ENCODE measurements around the gene ALOX12B. TPM values are rescaled to one million over a fixed set of nuclear protein-coding genes. Genes with fewer than 3 reads are reported as not detected.
A peak's percentile ranks its signal among the peaks of the same experiment; 100 is the strongest.

The ALOX12B gene
- total and polyA plus RNA-seq, 2 donors (not counting 1 experiment from before 2014, with no cell fraction given), result 0.57 to 0.69 TPM

DNA sequence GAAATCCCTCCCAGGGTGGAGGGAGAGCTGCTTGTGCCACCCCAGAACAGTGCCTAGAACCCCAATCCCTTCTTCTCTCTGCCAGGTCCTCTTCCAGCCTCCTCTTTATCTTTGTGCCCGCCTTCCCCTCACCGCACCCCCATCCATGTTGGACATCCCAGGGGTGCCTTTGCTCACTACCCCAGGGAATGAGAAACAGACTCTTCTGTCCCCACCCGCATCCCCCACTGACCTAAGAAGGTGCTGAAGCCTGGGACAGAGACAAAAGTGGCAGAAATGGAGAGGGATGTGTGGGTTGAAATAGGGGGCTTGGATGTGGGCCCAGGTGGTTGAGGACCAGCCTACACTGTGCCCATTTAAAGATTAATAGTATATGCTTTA, 31.7 kb downstream of the ALOX12B start:
- Histone ChIP-seq H3K9me3 (ENCODE audit: control extremely low read depth in 1 of 3, control insufficient read depth in 2 of 3, insufficient read depth in 1 of 3, low read length in 2 of 3) (no peaks in the 10 kb centered on the region), H3K4me1 (ENCODE audit: control insufficient read depth in 2 of 2, insufficient read depth in 2 of 2, low read length in 2 of 2) (peaks cover 22 to 25% of the 10 kb centered on the region in 2 donors), H4K20me1 (ENCODE audit: control insufficient read depth, insufficient read depth, low read length, poor library complexity, severe bottlenecking) (no peaks in the 10 kb centered on the region), H3K27ac (ENCODE audit: low read length in 2 of 2) (no peak overlapping the region), H3K27me3 (replicated peaks in 1 of 4; ENCODE audit: control extremely low read depth in 1 of 4, control insufficient read depth in 3 of 4, insufficient read depth in 4 of 4, low read length in 3 of 4) (peaks cover 0 to 16% (median 5%) of the 10 kb centered on the region in 4 experiments), H3K9ac (ENCODE audit: low read length) (peak overlapping the region; percentile 26), H3K4me3 (ENCODE audit: control extremely low read depth in 1 of 5, extremely low read depth in 1 of 5, insufficient read depth in 1 of 5, low read depth in 2 of 5, low read length in 4 of 5) (peak overlapping the region in 1 of 5 experiments; percentile 21), H2AFZ (ENCODE audit: insufficient read depth, low read depth, low read length, poor library complexity, severe bottlenecking) (peak overlapping the region; percentile 26), H3K79me2 (ENCODE audit: control insufficient read depth, insufficient read depth, low read length) (no peaks in the 10 kb centered on the region), H3K4me2 (replicated peaks; ENCODE audit: low read depth, low read length, poor library complexity, severe bottlenecking) (peak overlapping the region; percentile 63), H3K36me3 (replicated peaks in 1 of 2; ENCODE audit: control extremely low read depth in 1 of 2, control insufficient read depth in 1 of 2, extremely low read depth in 1 of 2, insufficient read depth in 2 of 2, low read length in 1 of 2) (no peaks in the 10 kb centered on the region)
- H3K27me3 Mint-ChIP-seq, result peaks cover 16% of the 10 kb centered on the region
- H3K9me3 Mint-ChIP-seq (ENCODE audit: insufficient read depth), result no peaks in the 10 kb centered on the region
- 50% methylated on average over 2 of the region's 3 CpGs for WGBS (ENCODE audit: insufficient coverage)
- peak overlapping the region; percentile 88 for H3K27ac Mint-ChIP-seq
- TF ChIP-seq CTCF (IDR thresholded peaks at IDR 0.05) (no peak), EZH2 (IDR thresholded peaks at IDR 0.05; ENCODE audit: borderline replicate concordance, insufficient read depth, low read depth, low read length, poor library complexity, severe bottlenecking) (no peak)
- ChIA-PET POLR2A (interaction anchor here (1.0 kb wide), 1 partner anchor 118 kb away, joined by 3 read pairs; no protein-coding TSS in a partner anchor), CTCF (interaction anchor here (0.6 to 10.2 kb wide), 27 partner anchors 14 to 942 kb away, joined by 3 to 131 read pairs (median 9); partner anchors contain the start of genes ALOXE3, CNTROB, RNF227 and TRAPPC1)
- H3K4me3 Mint-ChIP-seq, result peak overlapping the region; percentile 29
- peaks cover 29% of the 10 kb centered on the region for H3K4me1 Mint-ChIP-seq
- DNase-seq (no peak), ATAC-seq (ENCODE audit: low read depth) (no peak)
- intact Hi-C loops (cut with micrococcal nuclease), result loop anchor here (5.0 kb wide), 1 partner anchor 124 kb away; the partner anchor contains the start of genes CNTROB and TRAPPC1

GRCh38 chr17:8053600-8053999, 33.9 kb downstream of the ALOX12B start:
- no peaks in the 10 kb centered on the region for H3K9me3 Mint-ChIP-seq (ENCODE audit: insufficient read depth)
- Histone ChIP-seq H3K4me3 (ENCODE audit: control extremely low read depth in 1 of 5, extremely low read depth in 1 of 5, insufficient read depth in 1 of 5, low read depth in 2 of 5, low read length in 4 of 5) (no peak overlapping the region), H3K27ac (ENCODE audit: low read length in 2 of 2) (no peak overlapping the region), H3K27me3 (replicated peaks in 1 of 4; ENCODE audit: control extremely low read depth in 1 of 4, control insufficient read depth in 3 of 4, insufficient read depth in 4 of 4, low read length in 3 of 4) (no peaks in the 10 kb centered on the region), H3K4me2 (replicated peaks; ENCODE audit: low read depth, low read length, poor library complexity, severe bottlenecking) (no peak overlapping the region), H3K9ac (ENCODE audit: low read length) (no peak overlapping the region), H3K36me3 (replicated peaks in 1 of 2; ENCODE audit: control extremely low read depth in 1 of 2, control insufficient read depth in 1 of 2, extremely low read depth in 1 of 2, insufficient read depth in 2 of 2, low read length in 1 of 2) (no peaks in the 10 kb centered on the region), H3K4me1 (ENCODE audit: control insufficient read depth in 2 of 2, insufficient read depth in 2 of 2, low read length in 2 of 2) (peaks cover 22 to 25% of the 10 kb centered on the region in 2 donors), H4K20me1 (ENCODE audit: control insufficient read depth, insufficient read depth, low read length, poor library complexity, severe bottlenecking) (no peaks in the 10 kb centered on the region), H3K79me2 (ENCODE audit: control insufficient read depth, insufficient read depth, low read length) (no peaks in the 10 kb centered on the region), H2AFZ (ENCODE audit: insufficient read depth, low read depth, low read length, poor library complexity, severe bottlenecking) (no peak overlapping the region), H3K9me3 (ENCODE audit: control extremely low read depth in 1 of 3, control insufficient read depth in 2 of 3, insufficient read depth in 1 of 3, low read length in 2 of 3) (no peaks in the 10 kb centered on the region)
- CTCF ChIA-PET, result interaction anchor here (1.1 to 10.2 kb wide), 3 partner anchors 12 to 310 kb away, joined by 3 to 131 read pairs (median 6); no protein-coding TSS in a partner anchor
- H3K27me3 Mint-ChIP-seq, result peaks cover 4% of the 10 kb centered on the region
- TF ChIP-seq EZH2 (IDR thresholded peaks at IDR 0.05; ENCODE audit: borderline replicate concordance, insufficient read depth, low read depth, low read length, poor library complexity, severe bottlenecking) (no peak), CTCF (IDR thresholded peaks at IDR 0.05) (no peak)
- POLR2A ChIA-PET, result no interaction called here
- intact Hi-C loops (cut with micrococcal nuclease), result no loop called here
- H3K4me3 Mint-ChIP-seq, result no peak overlapping the region
- DNase-seq (peak; percentile 5), ATAC-seq (ENCODE audit: low read depth) (no peak)
- WGBS (ENCODE audit: insufficient coverage), result 96% methylated on average over 7 of the region's 7 CpGs
- H3K4me1 Mint-ChIP-seq, result peaks cover 29% of the 10 kb centered on the region
- H3K27ac Mint-ChIP-seq, result peak overlapping the region; percentile 64

Data from B cell (primary cell).